DLD1 (cell line): Measurements from ENCODE around the gene RIMS3.

ENCODE experiments used
- in situ Hi-C: cut with HindIII; loops from 2 replicates; pipeline ENCODE4 v1.10.0; 2017; ENCODE audit warnings: low sequenced_read_pairs

RIMS3 gene

DNA sequence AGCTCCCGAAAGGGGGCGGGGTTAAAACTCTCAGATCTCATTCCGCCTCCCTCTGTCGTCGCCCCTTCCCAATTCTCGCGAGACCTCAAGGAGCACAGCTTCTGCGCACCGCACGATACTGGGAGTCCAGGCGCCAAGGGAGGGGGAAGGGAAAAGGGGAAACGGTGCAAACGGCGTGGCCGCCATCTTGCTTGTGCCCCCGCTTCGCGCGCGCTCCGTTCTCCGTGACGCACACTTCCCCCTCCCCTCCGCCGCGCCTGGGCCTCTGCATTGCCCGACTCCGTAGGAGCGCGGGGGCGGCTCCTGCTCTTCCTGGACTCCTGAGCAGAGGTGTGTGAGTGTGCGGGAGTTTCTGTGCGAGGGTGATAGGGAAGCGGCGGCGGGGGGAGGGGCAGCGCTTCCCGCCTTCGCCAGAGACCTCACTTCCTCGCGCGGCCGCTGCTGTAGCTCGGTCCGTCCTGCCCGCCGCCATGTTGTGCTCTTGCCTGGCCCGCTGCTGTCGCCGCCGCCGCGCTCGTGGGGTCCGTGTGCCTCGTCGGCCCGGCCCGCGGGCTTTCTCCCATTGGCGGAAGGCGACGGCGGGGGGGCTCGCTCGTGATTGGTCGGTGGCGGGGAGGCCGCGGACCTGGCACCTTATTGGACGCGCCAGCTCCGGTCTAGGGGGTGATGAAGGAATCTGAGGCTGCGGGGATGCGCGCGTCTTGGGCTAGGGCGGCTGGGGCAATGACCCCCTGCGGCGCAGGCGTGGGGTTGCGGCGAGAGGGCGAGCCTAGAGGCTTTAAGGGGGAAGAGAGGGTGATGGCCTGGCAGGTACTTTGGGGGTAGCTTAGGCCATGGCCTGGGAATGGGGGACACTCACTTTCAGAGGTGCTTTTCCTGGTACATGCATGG lies 26.3 kb upstream of the RIMS3 start, which contains the start of gene NFYC:
NFYC (plus strand) TSS at position 167 of the 891 bp plus-strand sequence. CDS start 47,140 bp downstream, outside the sequence.
- in situ Hi-C loops: no loop called here

DNA sequence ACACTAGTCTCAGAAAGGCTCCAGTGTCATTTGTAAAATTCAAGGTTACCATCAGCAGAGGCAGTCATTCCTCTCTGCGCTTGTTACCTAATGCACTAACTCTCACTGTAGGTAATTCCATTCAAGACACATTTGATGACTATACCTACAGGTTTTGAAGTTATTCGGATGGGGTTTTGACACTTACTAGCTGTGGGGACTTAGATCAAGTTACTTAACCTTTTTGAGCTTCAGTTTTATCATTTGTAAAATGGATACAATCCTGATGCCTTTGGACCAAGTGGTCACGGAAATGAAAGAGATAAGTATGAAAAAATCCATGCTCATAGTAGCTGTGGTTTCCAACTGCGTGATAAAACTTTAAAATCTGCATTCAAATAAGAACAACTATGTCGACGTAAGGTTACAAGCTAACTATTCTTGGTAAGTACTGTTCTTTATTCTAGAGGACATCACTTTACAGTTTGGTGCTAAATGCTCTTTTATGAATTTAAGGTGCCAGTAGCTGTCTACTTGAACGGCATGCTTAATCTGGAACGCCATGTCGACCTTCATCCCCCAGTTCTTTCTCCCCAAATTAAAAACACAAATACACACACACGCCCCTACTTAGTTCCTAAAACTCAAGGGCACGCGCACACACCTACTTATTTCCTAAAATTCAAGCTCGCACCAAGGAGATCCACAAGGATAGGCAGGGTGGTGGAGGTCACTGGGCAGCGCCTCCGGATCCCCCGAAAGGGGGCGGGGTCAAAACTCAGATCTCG lies 25.5 kb upstream of the RIMS3 start:
- in situ Hi-C loops: no loop called here

DNA sequence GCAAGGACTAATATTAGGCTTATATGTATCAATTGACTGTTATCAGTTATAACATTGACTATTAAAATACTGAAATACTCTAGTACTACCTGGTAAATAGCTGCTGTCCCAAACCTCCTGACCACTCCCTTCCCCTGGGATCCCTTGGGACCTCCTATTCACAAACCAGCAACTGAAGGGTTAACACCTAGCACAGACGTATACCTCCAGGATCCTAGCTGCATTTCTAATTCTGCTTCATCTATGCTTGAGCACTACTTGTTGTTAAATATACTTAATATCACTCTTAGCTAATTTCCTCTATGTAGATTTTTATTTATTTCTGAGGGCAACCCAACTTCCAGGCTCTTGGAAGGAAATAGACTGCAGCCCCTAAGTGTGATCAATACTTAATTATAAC lies 24.3 kb upstream of the RIMS3 start:
- in situ Hi-C loops: no loop called here

DNA sequence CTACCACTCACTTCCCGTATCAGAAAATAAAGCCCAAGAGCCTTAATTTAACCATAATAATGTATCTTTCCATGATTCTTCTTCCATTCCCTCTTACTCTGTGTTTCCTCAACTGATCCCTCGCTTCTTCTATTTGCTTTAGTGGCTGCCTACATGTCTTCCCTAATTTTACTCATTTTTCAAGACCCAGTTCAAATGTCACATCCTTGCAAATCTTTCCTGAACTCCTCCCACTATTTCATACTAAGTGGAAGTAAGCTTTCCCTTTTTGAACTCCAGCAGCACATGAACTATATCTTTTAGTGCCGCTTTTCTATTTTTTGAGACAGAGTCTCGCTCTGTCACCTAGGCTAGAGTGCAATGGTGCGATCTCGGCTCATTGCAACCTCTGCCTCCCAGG lies 22.2 kb upstream of the RIMS3 start:
- in situ Hi-C loops: no loop called here

DNA sequence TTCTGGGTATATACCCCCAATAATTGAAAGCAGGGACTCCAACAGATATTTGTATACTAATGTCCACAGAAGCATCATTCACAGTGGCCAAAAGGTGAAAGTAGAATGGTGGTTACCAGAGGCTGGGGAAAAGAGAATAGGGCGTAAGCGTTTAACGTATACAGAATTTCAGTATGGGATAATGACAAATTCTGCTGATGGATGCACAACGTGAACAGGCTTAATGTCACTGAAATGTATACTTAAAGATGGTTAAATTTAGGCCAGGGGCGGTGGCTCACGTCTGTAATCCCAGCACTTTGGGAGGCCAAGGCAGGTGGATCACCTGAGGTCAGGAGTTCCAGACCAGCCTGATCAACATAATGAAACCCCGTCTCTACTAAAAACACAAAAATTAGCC lies 21.6 kb upstream of the RIMS3 start:
- in situ Hi-C loops: no loop called here

DNA sequence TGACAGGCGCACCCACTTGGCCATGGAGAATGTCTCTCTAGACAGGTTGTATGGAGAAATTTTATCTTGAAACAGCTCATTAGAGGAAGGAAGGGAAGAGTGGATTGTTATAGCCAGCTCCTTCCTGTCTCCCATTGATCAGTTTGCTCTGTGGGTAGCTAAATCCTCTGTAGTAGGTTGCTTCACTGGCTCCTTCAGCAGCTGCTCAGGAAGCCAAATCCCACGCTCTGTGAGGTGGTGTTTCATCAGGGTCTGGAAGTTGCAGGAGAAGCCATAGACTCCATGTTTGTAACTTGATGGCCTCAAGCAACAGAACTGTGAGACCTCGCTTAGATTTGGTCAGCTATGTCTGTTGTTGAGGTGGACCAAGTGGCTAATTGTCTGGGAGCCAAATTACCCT lies 19.2 kb upstream of the RIMS3 start:
- in situ Hi-C loops: no loop called here

DNA sequence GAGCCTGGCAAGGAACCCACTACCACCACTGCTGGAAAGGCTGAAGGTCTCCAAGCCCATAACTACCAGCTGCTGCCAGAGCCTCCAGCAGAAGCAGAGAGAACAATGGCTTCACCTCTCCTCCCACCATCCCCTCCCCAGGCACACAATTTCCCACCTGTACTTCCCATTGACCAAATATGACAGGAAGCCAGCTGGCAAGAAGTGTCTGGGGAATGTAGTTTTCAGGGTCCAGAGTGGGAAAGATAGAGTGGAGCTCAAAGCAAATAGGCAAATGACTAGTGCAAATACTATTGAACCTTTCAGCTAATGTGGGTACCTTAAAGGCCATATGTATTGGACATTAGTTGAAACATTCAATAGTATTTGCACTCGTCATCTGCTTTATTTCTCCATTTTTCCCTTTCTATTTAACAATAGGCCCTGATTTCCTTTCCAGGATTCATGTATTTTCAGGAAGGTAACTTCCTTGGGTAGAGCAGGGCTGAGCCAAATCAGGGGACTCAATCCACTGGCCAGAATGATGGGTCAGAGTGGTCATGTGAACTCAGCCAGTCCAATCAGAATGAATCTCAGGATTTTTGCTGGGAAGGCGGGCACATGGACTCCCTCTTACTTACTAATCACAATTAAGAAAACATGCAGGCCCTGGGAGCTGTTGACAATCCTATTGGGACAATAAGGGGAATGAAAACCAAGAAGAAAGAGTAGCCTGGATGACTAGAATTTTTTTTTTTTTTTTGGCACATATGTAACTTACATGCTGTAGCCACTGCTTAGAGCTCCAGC lies 13.9 kb upstream of the RIMS3 start:
- in situ Hi-C loops: no loop called here

DNA sequence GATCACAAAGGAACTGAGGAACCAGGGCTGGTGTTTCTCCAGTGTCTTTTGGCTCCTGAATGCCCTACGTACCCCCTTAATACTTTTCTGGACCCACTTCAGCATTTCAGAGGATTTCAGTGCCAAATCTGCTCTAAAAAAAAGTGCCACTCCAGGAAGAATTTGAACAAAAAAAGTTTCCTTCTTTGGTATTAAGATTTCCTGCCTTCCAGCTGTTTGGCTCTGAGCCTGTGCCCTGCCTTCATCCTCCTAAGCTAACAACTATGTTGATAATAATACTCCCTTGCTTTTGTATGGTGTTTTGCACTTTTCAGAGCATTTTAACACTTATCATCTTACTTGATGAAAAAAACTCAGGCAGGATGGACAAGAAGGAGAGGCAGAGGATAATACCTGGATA lies 11.0 kb upstream of the RIMS3 start:
- in situ Hi-C loops: no loop called here

DNA sequence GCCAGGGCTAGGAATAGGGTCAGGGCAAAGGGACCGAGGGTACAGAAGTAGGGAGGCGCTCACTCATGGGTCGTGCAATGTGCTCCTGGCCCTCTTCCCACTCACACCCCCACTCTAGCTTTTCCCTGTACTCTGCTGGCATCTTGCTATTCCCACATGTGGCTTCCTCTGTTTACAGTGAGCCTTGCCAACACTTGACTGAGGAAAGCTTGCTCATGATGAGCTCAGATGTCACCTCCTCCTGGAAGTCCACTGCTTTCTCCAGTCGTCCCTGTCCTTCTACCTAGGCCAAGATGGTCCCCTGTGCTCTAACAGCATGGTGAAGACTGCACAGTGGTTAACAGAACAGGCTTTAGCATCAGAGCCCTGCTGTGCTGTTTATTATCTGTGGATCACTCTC lies 8.0 kb upstream of the RIMS3 start:
- in situ Hi-C loops: no loop called here

DNA sequence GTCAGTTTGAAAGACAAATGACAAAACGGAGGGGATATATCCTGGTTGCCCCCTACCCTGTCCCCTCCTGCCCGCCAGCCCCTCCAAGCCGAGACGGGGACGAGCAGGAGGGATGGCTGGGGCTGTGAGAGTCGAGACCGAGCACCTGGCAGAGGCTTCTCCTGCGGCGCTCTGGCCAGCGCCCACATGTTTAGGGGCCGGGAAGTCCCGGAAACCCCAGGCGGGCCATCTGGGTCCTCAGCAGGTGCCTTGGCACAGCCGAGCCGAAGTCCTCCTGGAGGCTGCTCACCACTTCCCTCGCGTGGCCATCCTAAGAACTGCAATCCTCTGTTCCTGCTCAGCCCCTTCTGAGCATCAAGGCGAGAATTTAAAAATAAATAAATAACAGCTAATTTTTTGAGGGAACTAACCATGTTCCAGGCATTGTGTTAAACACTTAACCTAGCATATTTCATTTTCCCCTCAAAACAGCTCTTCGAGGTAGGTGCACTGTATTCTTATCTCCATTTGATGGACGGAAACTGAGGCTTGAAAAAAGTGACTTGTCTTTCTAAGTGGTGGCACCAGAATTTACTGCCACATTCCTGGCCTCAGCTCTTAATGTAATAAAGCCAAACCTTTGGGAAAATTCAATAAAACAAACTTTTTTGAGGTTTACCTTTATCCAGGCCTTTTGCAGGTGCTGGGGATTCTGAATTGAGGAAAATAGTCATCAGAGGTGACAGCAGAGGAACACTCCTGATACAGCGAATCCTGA lies 3.5 kb upstream of the RIMS3 start:
- in situ Hi-C loops: no loop called here

DNA sequence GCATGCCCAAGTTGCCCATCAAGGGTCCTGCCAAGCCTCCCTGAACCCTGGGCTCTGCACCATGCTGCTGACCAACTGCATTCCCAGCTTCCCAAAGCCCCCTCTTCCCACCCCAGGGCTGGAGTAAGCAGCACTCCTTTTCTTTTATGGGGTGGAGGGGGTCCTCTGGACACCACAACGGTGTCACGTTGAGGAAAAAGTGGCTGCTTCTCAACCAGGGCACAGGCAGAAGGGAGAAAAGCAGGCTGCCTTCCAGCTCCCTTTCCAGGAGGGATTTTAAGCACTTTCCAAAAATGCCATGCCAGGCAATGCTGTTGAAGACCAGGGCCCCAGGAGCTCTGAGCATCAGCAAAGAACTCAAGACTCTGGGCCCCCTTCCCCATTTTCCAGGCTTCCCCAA lies 691 bp downstream of the RIMS3 start:
- in situ Hi-C loops: no loop called here

DNA sequence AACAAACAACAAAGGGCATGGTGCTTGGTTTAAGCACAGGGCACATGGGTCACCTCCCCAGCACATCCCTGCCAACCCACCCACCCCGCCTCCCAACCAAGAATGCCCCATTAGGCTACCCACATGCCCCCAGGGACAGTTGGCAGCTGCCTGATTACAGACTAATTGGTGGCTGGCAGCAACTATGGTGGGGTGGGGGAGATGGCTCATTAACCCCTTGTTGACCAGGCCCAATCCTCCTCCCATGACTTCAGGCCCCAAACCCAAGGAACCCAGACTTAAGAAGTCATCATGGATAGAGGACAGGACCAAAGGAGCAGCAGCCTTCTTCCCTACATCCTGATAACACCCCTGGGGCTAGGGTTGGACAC lies 1.3 kb downstream of the RIMS3 start:
- in situ Hi-C loops: no loop called here

DNA sequence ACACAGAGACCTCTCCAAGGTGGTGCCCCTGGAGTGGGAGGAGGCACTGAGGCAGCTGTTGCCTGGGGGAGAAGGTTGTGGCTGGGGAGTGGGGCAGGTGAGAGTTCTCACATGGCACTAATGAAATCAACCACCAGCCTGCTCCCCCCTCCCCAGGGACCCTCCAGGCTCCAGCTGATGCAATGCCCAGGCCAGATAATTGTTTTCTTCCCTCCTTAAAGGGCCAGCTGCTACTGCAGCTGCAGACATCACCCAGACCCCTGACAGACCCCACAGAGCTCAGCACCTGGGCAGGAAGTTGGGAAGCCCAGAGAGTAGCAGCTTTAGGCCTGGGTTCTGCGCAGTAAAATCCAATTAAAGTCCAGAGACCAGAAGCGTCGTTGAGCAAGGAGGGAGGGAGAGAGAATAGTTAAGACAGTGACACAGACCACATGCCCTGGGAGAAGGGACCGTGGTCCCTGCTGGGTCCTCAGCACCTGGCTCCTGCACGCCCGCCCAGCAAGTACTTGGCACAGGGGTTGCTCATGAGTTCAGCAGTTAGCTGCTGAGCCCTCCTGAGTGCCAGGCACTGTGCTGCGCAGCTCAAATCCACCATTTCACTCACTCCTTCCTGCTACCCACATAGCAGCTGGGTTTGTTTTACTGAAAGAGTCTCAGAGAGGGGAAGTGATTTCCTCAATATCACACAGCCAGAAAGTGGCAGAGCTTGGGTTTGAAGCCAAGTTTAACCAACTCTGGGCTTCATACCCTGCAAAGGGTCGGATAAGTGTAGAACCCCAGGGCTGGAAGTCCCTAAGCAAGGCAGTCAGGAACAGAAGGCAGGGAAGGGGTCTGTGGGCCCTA lies 1.9 kb downstream of the RIMS3 start:
- in situ Hi-C loops: no loop called here

DNA sequence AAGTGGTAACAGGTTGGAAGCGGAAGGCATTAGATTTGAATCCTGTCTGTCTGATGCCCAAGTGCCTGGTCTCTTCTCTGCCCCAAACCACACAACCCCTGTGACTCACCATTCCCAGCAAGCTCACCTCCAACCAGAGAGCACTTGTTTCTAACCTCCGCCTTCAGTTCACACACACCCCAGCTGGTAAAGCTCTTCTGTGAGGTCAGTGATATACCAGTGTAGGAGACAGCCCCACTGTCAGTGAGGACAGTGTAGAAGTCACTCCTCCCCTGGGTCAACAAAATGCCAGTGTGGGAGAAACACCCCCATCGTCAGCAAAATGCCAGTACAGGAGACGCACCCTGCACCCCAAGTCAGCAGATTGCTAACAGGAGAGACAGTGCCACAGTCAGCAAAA lies 2.6 kb downstream of the RIMS3 start:
- in situ Hi-C loops: no loop called here

DNA sequence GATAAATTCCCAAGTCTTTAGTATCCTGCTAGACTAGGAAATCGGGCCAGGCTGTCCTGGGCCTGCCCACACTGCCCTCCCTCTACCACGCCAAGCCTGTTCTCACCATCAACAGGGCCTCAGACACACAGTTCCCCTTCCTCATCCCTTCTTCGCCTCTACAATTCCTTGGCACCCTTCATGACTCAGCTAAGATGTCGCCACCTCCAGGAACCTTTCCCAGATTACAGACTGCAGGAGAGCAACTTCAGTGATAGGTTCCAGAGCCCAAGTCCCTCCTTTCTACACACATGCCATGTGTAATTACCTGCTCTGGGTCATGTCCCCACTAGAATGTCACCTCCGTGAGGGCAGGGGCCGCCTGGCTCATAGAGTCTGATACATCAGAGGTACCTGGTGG lies 3.3 kb downstream of the RIMS3 start:
- in situ Hi-C loops: no loop called here

DNA sequence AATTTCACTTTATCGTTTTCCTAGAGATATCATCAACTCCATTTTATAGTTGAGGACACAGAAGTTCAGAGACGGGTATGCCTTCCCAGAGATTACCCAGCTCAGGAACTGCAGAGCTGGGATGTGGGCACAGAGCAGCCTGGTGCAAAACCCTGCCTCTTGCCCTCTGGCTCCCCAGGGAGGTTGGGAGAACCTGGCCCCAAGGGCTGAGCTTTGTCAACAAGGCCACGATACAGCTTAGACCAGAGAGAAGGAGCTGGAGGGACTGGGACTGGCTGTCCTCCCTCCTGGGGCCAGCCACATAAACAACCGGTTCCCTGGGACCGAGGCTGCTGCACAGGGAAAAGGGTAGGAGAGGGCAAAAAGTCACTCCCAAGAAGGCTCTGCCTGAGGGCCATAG lies 3.8 kb downstream of the RIMS3 start:
- in situ Hi-C loops: no loop called here

DNA sequence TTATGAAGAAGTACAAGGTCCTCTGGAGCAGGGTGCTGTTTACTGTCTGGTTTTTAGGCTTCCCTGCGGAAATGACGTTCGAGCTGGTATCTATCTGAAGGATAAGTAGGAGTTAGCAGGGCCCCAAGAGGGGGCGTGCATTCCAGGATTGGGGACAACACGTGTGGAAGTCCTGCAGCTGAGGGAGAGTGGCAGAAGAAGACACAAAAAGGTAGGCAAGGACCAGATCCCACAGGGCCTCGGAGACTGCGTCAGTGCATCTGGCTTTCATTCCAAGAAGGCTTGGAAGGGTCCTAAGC lies 5.9 kb downstream of the RIMS3 start:
- in situ Hi-C loops: no loop called here

DNA sequence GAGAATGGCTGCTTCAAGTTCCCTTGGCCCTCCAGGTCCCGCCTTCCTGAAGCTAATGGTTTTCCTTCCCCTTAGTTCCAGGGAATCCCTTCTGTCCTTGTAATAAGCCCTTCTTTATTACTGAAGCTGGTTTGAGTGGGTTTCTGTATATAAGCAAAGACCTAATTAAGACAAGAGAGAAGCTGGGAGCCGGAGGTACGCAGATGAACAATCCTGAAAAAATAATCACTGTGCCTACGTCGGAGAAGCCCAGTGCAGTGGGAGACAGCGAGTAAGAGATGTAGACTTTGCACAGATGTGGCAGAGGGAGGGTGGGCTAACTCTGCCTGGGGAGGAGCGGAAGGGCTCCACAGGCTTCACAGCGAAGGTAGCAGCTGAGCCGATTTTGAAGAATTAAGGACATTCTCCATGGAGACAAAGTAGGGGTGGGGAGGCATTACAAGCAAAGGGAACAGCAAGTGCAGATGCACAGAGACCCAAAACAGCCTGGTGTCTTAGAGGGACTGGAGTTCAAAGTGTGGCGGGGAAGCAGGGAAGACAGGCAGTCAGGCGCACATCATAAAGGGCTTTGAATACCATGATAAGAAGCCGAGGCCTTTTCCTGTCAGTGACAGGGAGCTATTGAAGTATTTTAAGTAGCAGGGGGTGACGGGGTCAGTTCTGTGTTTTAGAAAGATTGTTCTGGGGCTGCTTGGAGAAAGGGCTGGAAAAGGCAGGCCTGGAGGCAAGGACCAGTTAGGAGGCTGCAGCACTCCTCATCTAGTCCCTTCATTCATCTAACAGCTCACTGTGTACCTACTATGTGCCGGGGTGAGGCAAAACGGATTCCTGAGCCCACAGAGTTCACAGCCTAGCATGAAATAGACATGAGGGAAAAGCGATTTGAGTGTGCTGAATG lies 6.5 kb downstream of the RIMS3 start:
- in situ Hi-C loops: no loop called here

DNA sequence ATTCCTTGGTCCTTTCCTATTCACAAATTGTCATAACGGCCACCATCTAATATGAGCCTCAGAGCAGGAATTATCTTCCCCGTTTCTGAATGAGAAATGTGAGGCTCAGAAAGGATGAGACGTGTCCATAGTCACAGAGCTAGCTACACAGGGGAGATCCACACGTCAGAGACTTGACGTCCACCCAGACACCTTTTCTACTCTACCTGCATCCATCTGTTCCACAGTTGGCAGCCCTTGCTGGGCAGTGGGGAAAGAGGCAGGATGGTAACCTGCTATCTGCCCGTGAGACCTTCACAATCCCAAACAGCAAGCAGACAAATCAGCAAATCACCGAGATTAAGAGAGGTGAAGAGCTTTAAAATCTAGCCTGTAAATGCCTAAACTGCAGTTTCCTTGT lies 8.4 kb downstream of the RIMS3 start:
- in situ Hi-C loops: no loop called here
